ENCODE measurements around the gene ZNF865. TPM values are rescaled to one million over a fixed set of nuclear protein-coding genes. Genes with fewer than 3 reads are reported as not detected.

Gene ZNF865
- total RNA-seq, 1 donor from 2014 or later: 5.6 TPM

- no peak overlapping the region for H3K4me3 ChIP-seq (ENCODE audit: low read depth, low read length)
- no peak for TF ChIP-seq CTCF (IDR thresholded peaks at IDR 0.05; ENCODE audit: insufficient read depth, low read length, poor library complexity, severe bottlenecking)
These were observed 44.0 kb downstream of the ZNF865 start for GRCh38 chr19:55649268-55650125.

GRCh38 chr19:55650126-55650557 lies 44.7 kb downstream of the ZNF865 start:
- no peak overlapping the region for H3K4me3 ChIP-seq (ENCODE audit: low read depth, low read length)
- TF ChIP-seq CTCF (IDR thresholded peaks at IDR 0.05; ENCODE audit: insufficient read depth, low read length, poor library complexity, severe bottlenecking): no peak

More at GRCh38 chr19:55649268-55650125, 44.0 kb downstream of the ZNF865 start:
- Histone ChIP-seq H3K27me3 (ENCODE audit: control insufficient read depth, insufficient read depth, low read length) (no peaks in the 10 kb centered on the region), H3K36me3 (ENCODE audit: control insufficient read depth, insufficient read depth, low read length) (peaks cover 4% of the 10 kb centered on the region)
- no peak for DNase-seq (ENCODE audit: low read depth)

GRCh38 chr19:55650602-55651230 lies 45.3 kb downstream of the ZNF865 start:
- no peak overlapping the region for H3K4me3 ChIP-seq (ENCODE audit: low read depth, low read length)
- no peak for TF ChIP-seq CTCF (IDR thresholded peaks at IDR 0.05; ENCODE audit: insufficient read depth, low read length, poor library complexity, severe bottlenecking)
- H3K27me3 ChIP-seq (ENCODE audit: control insufficient read depth, insufficient read depth, low read length): no peaks in the 10 kb centered on the region
- H3K36me3 ChIP-seq (ENCODE audit: control insufficient read depth, insufficient read depth, low read length): no peaks in the 10 kb centered on the region
- no peak for DNase-seq (ENCODE audit: low read depth)

More at GRCh38 chr19:55650126-55650557, 44.7 kb downstream of the ZNF865 start:
- DNase-seq (ENCODE audit: low read depth): no peak
- Histone ChIP-seq H3K27me3 (ENCODE audit: control insufficient read depth, insufficient read depth, low read length) (no peaks in the 10 kb centered on the region), H3K36me3 (ENCODE audit: control insufficient read depth, insufficient read depth, low read length) (peaks cover 4% of the 10 kb centered on the region)

GRCh38 chr19:55651236-55651635 lies 45.8 kb downstream of the ZNF865 start:
- TF ChIP-seq CTCF (IDR thresholded peaks at IDR 0.05; ENCODE audit: insufficient read depth, low read length, poor library complexity, severe bottlenecking): no peak
- no peak for DNase-seq (ENCODE audit: low read depth)
- H3K36me3 ChIP-seq (ENCODE audit: control insufficient read depth, insufficient read depth, low read length): no peaks in the 10 kb centered on the region
- no peaks in the 10 kb centered on the region for H3K27me3 ChIP-seq (ENCODE audit: control insufficient read depth, insufficient read depth, low read length)
- H3K4me3 ChIP-seq (ENCODE audit: low read depth, low read length): no peak overlapping the region

GRCh38 chr19:55652311-55653128 lies 47.1 kb downstream of the ZNF865 start:
- Histone ChIP-seq H3K4me3 (ENCODE audit: low read depth, low read length) (no peak overlapping the region), H3K27me3 (ENCODE audit: control insufficient read depth, insufficient read depth, low read length) (no peaks in the 10 kb centered on the region), H3K36me3 (ENCODE audit: control insufficient read depth, insufficient read depth, low read length) (no peaks in the 10 kb centered on the region)
- TF ChIP-seq CTCF (IDR thresholded peaks at IDR 0.05; ENCODE audit: insufficient read depth, low read length, poor library complexity, severe bottlenecking): no peak
- no peak for DNase-seq (ENCODE audit: low read depth)

Data from kidney epithelial cell (primary cell).